ENCODE measurements around the gene SPATA19. TPM values are rescaled to one million over a fixed set of nuclear protein-coding genes. Genes with fewer than 3 reads are reported as not detected.

Gene SPATA19
- total RNA-seq, 1 donor: not detected

DNA sequence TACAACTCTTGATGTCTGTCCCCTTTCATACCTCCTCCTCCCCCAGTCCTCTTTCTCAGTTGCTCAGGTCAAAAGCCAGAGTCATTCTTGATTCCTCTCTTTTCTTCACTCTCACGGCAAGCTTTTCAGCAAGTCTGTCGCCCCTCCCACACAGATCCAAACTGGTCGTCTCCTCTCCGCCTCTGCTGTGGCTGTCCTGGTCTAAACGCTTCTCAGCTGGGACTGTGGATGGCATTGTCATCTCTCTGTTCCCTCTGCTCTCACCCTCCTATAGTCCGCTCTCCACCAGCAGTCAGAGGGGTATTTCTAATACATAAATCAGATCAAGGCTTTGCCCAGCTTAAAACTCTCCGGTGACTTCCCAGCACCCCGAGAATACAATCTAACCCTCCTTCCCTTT lies 46.8 kb upstream of the SPATA19 start:
- H2AFZ ChIP-seq (ENCODE audit: low read length): no peak overlapping the region
- no peak overlapping the region for H3K4me2 ChIP-seq (ENCODE audit: insufficient read depth, low read length)
- no peak for DNase-seq (ENCODE audit: insufficient read length, low spot score, missing footprints)
- no peak for TF ChIP-seq CTCF (IDR thresholded peaks at IDR 0.05; ENCODE audit: extremely low read depth, low read depth, low read length)
- H3K79me2 ChIP-seq (ENCODE audit: insufficient read depth, low read length): no peaks in the 10 kb centered on the region
- no peak overlapping the region for H3K27ac ChIP-seq (ENCODE audit: low read depth, low read length)
- no peak overlapping the region for H3K4me3 ChIP-seq (ENCODE audit: insufficient read depth, low read length)
- no peaks in the 10 kb centered on the region for H3K27me3 ChIP-seq (ENCODE audit: insufficient read depth, low read length)
- H3K36me3 ChIP-seq (ENCODE audit: insufficient read depth, low read length): no peaks in the 10 kb centered on the region
- no peaks in the 10 kb centered on the region for H3K9me3 ChIP-seq (ENCODE audit: low read depth, low read length)
- H4K20me1 ChIP-seq (ENCODE audit: insufficient read depth, low read length): no peaks in the 10 kb centered on the region
- no peaks in the 10 kb centered on the region for H3K4me1 ChIP-seq (ENCODE audit: insufficient read depth, low read length)

GRCh38 chr11:133889893-133890292 lies 44.6 kb upstream of the SPATA19 start:
- Histone ChIP-seq H3K27ac (ENCODE audit: low read depth, low read length) (no peak overlapping the region), H3K4me1 (ENCODE audit: insufficient read depth, low read length) (no peaks in the 10 kb centered on the region), H3K27me3 (ENCODE audit: insufficient read depth, low read length) (no peaks in the 10 kb centered on the region), H2AFZ (ENCODE audit: low read length) (no peak overlapping the region), H3K4me2 (ENCODE audit: insufficient read depth, low read length) (no peak overlapping the region), H4K20me1 (ENCODE audit: insufficient read depth, low read length) (no peaks in the 10 kb centered on the region), H3K79me2 (ENCODE audit: insufficient read depth, low read length) (no peaks in the 10 kb centered on the region), H3K4me3 (ENCODE audit: insufficient read depth, low read length) (no peak overlapping the region), H3K36me3 (ENCODE audit: insufficient read depth, low read length) (no peaks in the 10 kb centered on the region), H3K9me3 (ENCODE audit: low read depth, low read length) (no peaks in the 10 kb centered on the region)
- TF ChIP-seq CTCF (IDR thresholded peaks at IDR 0.05; ENCODE audit: extremely low read depth, low read depth, low read length): no peak
- DNase-seq (ENCODE audit: insufficient read length, low spot score, missing footprints): no peak

GRCh38 chr11:133889188-133889587 lies 43.9 kb upstream of the SPATA19 start:
- H3K27me3 ChIP-seq (ENCODE audit: insufficient read depth, low read length): no peaks in the 10 kb centered on the region
- H3K9me3 ChIP-seq (ENCODE audit: low read depth, low read length): no peaks in the 10 kb centered on the region
- TF ChIP-seq CTCF (IDR thresholded peaks at IDR 0.05; ENCODE audit: extremely low read depth, low read depth, low read length): no peak
- H3K36me3 ChIP-seq (ENCODE audit: insufficient read depth, low read length): no peaks in the 10 kb centered on the region
- no peak overlapping the region for H2AFZ ChIP-seq (ENCODE audit: low read length)
- no peak overlapping the region for H3K4me3 ChIP-seq (ENCODE audit: insufficient read depth, low read length)
- no peak for DNase-seq (ENCODE audit: insufficient read length, low spot score, missing footprints)
- no peak overlapping the region for H3K27ac ChIP-seq (ENCODE audit: low read depth, low read length)
- H3K4me1 ChIP-seq (ENCODE audit: insufficient read depth, low read length): no peaks in the 10 kb centered on the region
- no peak overlapping the region for H3K4me2 ChIP-seq (ENCODE audit: insufficient read depth, low read length)
- H3K79me2 ChIP-seq (ENCODE audit: insufficient read depth, low read length): no peaks in the 10 kb centered on the region
- H4K20me1 ChIP-seq (ENCODE audit: insufficient read depth, low read length): no peaks in the 10 kb centered on the region

GRCh38 chr11:133887692-133888332 lies 42.5 kb upstream of the SPATA19 start:
- H3K79me2 ChIP-seq (ENCODE audit: insufficient read depth, low read length): no peaks in the 10 kb centered on the region
- H4K20me1 ChIP-seq (ENCODE audit: insufficient read depth, low read length): no peaks in the 10 kb centered on the region
- no peaks in the 10 kb centered on the region for H3K9me3 ChIP-seq (ENCODE audit: low read depth, low read length)
- H3K36me3 ChIP-seq (ENCODE audit: insufficient read depth, low read length): no peaks in the 10 kb centered on the region
- no peak overlapping the region for H3K4me2 ChIP-seq (ENCODE audit: insufficient read depth, low read length)
- TF ChIP-seq CTCF (IDR thresholded peaks at IDR 0.05; ENCODE audit: extremely low read depth, low read depth, low read length): no peak
- H3K27ac ChIP-seq (ENCODE audit: low read depth, low read length): no peak overlapping the region
- no peak for DNase-seq (ENCODE audit: insufficient read length, low spot score, missing footprints)
- H2AFZ ChIP-seq (ENCODE audit: low read length): no peak overlapping the region
- H3K4me1 ChIP-seq (ENCODE audit: insufficient read depth, low read length): no peaks in the 10 kb centered on the region
- H3K27me3 ChIP-seq (ENCODE audit: insufficient read depth, low read length): no peaks in the 10 kb centered on the region
- H3K4me3 ChIP-seq (ENCODE audit: insufficient read depth, low read length): no peak overlapping the region
